Caco-2 (cell line): ENCODE data around the gene TMEM218. TPM values are rescaled to one million over a fixed set of nuclear protein-coding genes. Genes with fewer than 3 reads are reported as not detected.

Experiments used
- BruUV-seq: library from RNA; stranded (reverse); fragments of 400-500 nt; replicated peaks from 2 replicates; lab custom pipeline; 2021; lab: Mats Ljungman, UMichigan
- CTCF ChIA-PET: fragments of 300-600 bp; sonication (Branson Sonifier 250); formaldehyde crosslinking; loops from one replicate; lab custom pipeline; 2022; ENCODE audit warnings: antibody characterized with exemption; lab: Charles Lee
- POLR2A ChIA-PET: fragments of 300-600 bp; sonication (Branson Sonifier 250); formaldehyde crosslinking; loops from one replicate; lab custom pipeline; 2022; ENCODE audit warnings: antibody characterized with exemption; lab: Charles Lee
- DNase-seq, 2 experiments: peaks; one replicate each; pipeline versions ENCODE4 v3.0.0 to v3.0.0-alpha.2; 2020 to 2022
- H3K27me3 ChIP-seq: replicated peaks from 2 replicates; pipeline ENCODE4 v1.6.0; 2011; ENCODE audit warnings: low read length; ENCODE audit not compliant: control insufficient read depth, insufficient read depth
- H3K36me3 ChIP-seq: 2 replicates; pipeline ENCODE4 v1.5.1; 2011; ENCODE audit warnings: low read length; ENCODE audit not compliant: control insufficient read depth, insufficient read depth
- H3K4me1 ChIP-seq: fragments of 250-450 bp; sonication (Bioruptor Pico); 2 replicates; pipeline ENCODE4 v1.5.1; 2020; ENCODE audit warnings: mild to moderate bottlenecking
- H3K4me3 ChIP-seq: 2 replicates; pipeline ENCODE4 v1.5.1; 2011; ENCODE audit warnings: low read depth, mild to moderate bottlenecking, control low read depth, low read length
- H3K9me3 ChIP-seq: fragments of 250-450 bp; sonication (Bioruptor Pico); 2 replicates; pipeline ENCODE4 v1.5.1; 2020; ENCODE audit warnings: mild to moderate bottlenecking, moderate library complexity
- H3K27ac Mint-ChIP-seq: one replicate; pipeline ENCODE4 v1.8.0; 2022; ENCODE audit warnings: mixed read lengths; ENCODE audit not compliant: unreplicated experiment
- H3K27me3 Mint-ChIP-seq: one replicate; pipeline ENCODE4 v1.8.0; 2022; ENCODE audit warnings: mixed read lengths; ENCODE audit not compliant: insufficient read depth, unreplicated experiment
- H3K36me3 Mint-ChIP-seq: one replicate; pipeline ENCODE4 v1.8.0; 2022; ENCODE audit warnings: mild to moderate bottlenecking, mixed read lengths; ENCODE audit not compliant: insufficient read depth, unreplicated experiment
- H3K4me1 Mint-ChIP-seq: one replicate; pipeline ENCODE4 v1.8.0; 2022; ENCODE audit warnings: low read depth, mixed read lengths; ENCODE audit not compliant: unreplicated experiment
- H3K4me3 Mint-ChIP-seq: one replicate; pipeline ENCODE4 v1.8.0; 2022; ENCODE audit warnings: mild to moderate bottlenecking, moderate library complexity, mixed read lengths; ENCODE audit not compliant: unreplicated experiment
- H3K9me3 Mint-ChIP-seq: one replicate; pipeline ENCODE4 v1.8.0; 2022; ENCODE audit warnings: mixed read lengths; ENCODE audit not compliant: unreplicated experiment
- CTCF ChIP-seq, 2 experiments: fragments of 200-600 bp in 1 of 2; IDR thresholded peaks; 1 replicate in 1 of 2; 2 replicates in 1 of 2; pipeline versions ENCODE4 v1.5.1 to v1.8.0; 2011 to 2022; ENCODE audit warnings: antibody characterized with exemption in 1 of 2, control low read depth in 1 of 2, inconsistent platforms in 1 of 2, low read depth in 1 of 2, low read length in 1 of 2, mild to moderate bottlenecking in 1 of 2, moderate library complexity in 1 of 2; ENCODE audit not compliant: insufficient read depth in 1 of 2, severe bottlenecking in 1 of 2, unreplicated experiment in 1 of 2
- intact Hi-C: fragments of 100-400 bp; cut with micrococcal nuclease; formaldehyde crosslinking; loops from one replicate; pipeline ENCODE4 v1.10.0; 2022; ENCODE audit not compliant: unreplicated experiment
- total RNA-seq: library from RNA; stranded (reverse); gene quantifications from 2 replicates; pipeline ENCODE4 v1.2.3, GENCODE V29; 2022

Gene TMEM218
- total RNA-seq, 1 experiment from 2014 or later = 20.3 TPM

- no peak overlapping the region for H3K27ac Mint-ChIP-seq
- H3K27me3 Mint-ChIP-seq = no peaks in the 10 kb centered on the region
- no peaks in the 10 kb centered on the region for H3K27me3 ChIP-seq
- intact Hi-C loops = no loop called here
- ChIA-PET CTCF (no interaction called here), POLR2A (no interaction called here)
- no TSS peak for BruUV-seq
- H3K4me3 Mint-ChIP-seq = no peak overlapping the region
- no peaks in the 10 kb centered on the region for H3K36me3 ChIP-seq
- no peak for DNase-seq
- no peaks in the 10 kb centered on the region for H3K4me1 ChIP-seq
- H3K4me3 ChIP-seq = no peak overlapping the region
- H3K4me1 Mint-ChIP-seq = no peaks in the 10 kb centered on the region
- H3K36me3 Mint-ChIP-seq = no peaks in the 10 kb centered on the region
- no peaks in the 10 kb centered on the region for H3K9me3 Mint-ChIP-seq
- no peak for TF ChIP-seq CTCF (IDR thresholded peaks at IDR 0.05; ENCODE audit: insufficient read depth in 1 of 2, low read depth in 1 of 2, low read length in 1 of 2, severe bottlenecking in 1 of 2, unreplicated experiment in 1 of 2)
- peaks cover 12% of the 10 kb centered on the region; the same call in 1 of the 2 replicates for H3K9me3 ChIP-seq
These were observed 62.1 kb downstream of the TMEM218 start for GRCh38 chr11:125049164-125049792.

Other genes starting within 250 kb of the TMEM218 start
- gene ROBO3, start 246.2 kb downstream of the TMEM218 start, total RNA-seq = 5.7 and 6.2 TPM in 2 replicates
- not detected in 2 replicates for gene ROBO4, start 213.8 kb downstream of the TMEM218 start, total RNA-seq
- not detected in 2 replicates for gene HEPN1, start 192.4 kb downstream of the TMEM218 start, total RNA-seq
- gene HEPACAM, start 175.6 kb downstream of the TMEM218 start, total RNA-seq = 0.11 TPM in 1 of 2 replicates, not detected in the other
- 4.0 TPM in 2 replicates for gene CCDC15, start 157.4 kb downstream of the TMEM218 start, total RNA-seq
- 11.4 and 13.8 TPM in 2 replicates for gene SLC37A2, start 48.3 kb downstream of the TMEM218 start, total RNA-seq
- gene PKNOX2, start 53.1 kb upstream of the TMEM218 start, total RNA-seq = not detected in 2 replicates